ENCODE results near the gene ZBTB9.
"Not testable (repeated sequence)": the region's sequence is repeated elsewhere in the genome, so short reads cannot be mapped to it uniquely, and the experiment has no call there.

The ZBTB9 gene

GRCh38 chr6:33469661-33470060 is 15.3 kb downstream of the ZBTB9 start:
- DNase-seq: no peak

- no peak for DNase-seq
Measured at GRCh38 chr6:33477864-33478263, 23.5 kb downstream of the ZBTB9 start.

GRCh38 chr6:33481192-33481591 is 26.8 kb downstream of the ZBTB9 start:
- no peak for DNase-seq

GRCh38 chr6:33482620-33483019 is 28.2 kb downstream of the ZBTB9 start:
- DNase-seq: not testable (repeated sequence)

GRCh38 chr6:33483678-33484077 is 29.3 kb downstream of the ZBTB9 start:
- DNase-seq: no peak

GRCh38 chr6:33484673-33485262 is 30.4 kb downstream of the ZBTB9 start:
- not testable (repeated sequence) for DNase-seq

GRCh38 chr6:33485680-33486079 is 31.3 kb downstream of the ZBTB9 start:
- not testable (repeated sequence) for DNase-seq

GRCh38 chr6:33488339-33488738 is 34.0 kb downstream of the ZBTB9 start:
- DNase-seq: no peak

GRCh38 chr6:33490198-33490597 is 35.8 kb downstream of the ZBTB9 start:
- no peak for DNase-seq

GRCh38 chr6:33490621-33491020 is 36.2 kb downstream of the ZBTB9 start:
- no peak for DNase-seq

- no peak for DNase-seq
Measured at GRCh38 chr6:33492093-33492492, 37.7 kb downstream of the ZBTB9 start.

GRCh38 chr6:33497157-33497556 is 42.8 kb downstream of the ZBTB9 start:
- DNase-seq: no peak

- DNase-seq: no peak
Measured at GRCh38 chr6:33502486-33502885, 48.1 kb downstream of the ZBTB9 start.

GRCh38 chr6:33504486-33504885 is 50.1 kb downstream of the ZBTB9 start:
- DNase-seq: no peak

GRCh38 chr6:33505548-33506370 is 51.4 kb downstream of the ZBTB9 start:
- DNase-seq: no peak

Measured in T-helper 9 cell (primary cell).